ENCODE results near the gene ARV1. TPM values are rescaled to one million over a fixed set of nuclear protein-coding genes. Genes with fewer than 3 reads are reported as not detected.

The ARV1 gene
- total and polyA plus RNA-seq, 2 of the 13 experiments (the other 11 are each of a cell fraction or from before 2014, with no cell fraction given) = 13.0 to 15.2 TPM

- ChIA-PET POLR2A (no interaction called here), CTCF (ENCODE audit: low intra/inter-chr PET ratio, low total read pairs) (no interaction called here)
- Histone ChIP-seq H3K27ac (ENCODE audit: extremely low read length, insufficient read depth, low read length) (no peak overlapping the region), H4K20me1 (ENCODE audit: insufficient read depth, low read length) (no peaks in the 10 kb centered on the region), H2AFZ (ENCODE audit: low read length) (no peak overlapping the region), H3K27me3 (ENCODE audit: control insufficient read depth in 1 of 2, insufficient read depth in 2 of 2, low read length in 2 of 2) (no peaks in the 10 kb centered on the region), H3K4me1 (ENCODE audit: insufficient read depth, low read length) (peaks cover 32% of the 10 kb centered on the region), H3K4me3 (replicated peaks in 1 of 3; ENCODE audit: insufficient read depth in 1 of 3, low read depth in 2 of 3, low read length in 3 of 3) (no peak overlapping the region), H3K79me2 (ENCODE audit: insufficient read depth, low read length) (peaks cover 9% of the 10 kb centered on the region), H3K36me3 (replicated peaks in 1 of 2; ENCODE audit: control insufficient read depth in 1 of 2, insufficient read depth in 2 of 2, low read length in 2 of 2) (peaks cover 0 to 1% of the 10 kb centered on the region in 2 experiments; a peak in 1 of 5 replicates), H3K4me2 (ENCODE audit: low read depth, low read length) (no peak overlapping the region), H3K9ac (ENCODE audit: insufficient read depth, low read depth, low read length) (no peak overlapping the region), H3K9me3 (ENCODE audit: low read length) (no peaks in the 10 kb centered on the region)
- intact Hi-C loops (cut with micrococcal nuclease; ENCODE audit: unreplicated experiment) (loop anchor here (10.0 kb wide), 1 partner anchor 258 kb away; the partner anchor contains the start of gene AGT), in situ Hi-C loops (cut with HindIII; ENCODE audit: extremely low pct_ligation_motif_present, low pct_unique_long_range_greater_than_20kb) (no loop called here)
- no TSS peak for BruUV-seq (replicated peaks)
- no peak for FAIRE-seq
- WGBS (ENCODE audit: low lambda C conversion rate) = 50% methylated on average over 1 of the region's 1 CpG
- peak; percentile 25 for DNase-seq (ENCODE audit: low spot score)
- ATAC-seq = no peak
- TF ChIP-seq E2F1 (CRISPR knock-in tag; IDR thresholded peaks at IDR 0.05) (no peak), ZNF331 (CRISPR knock-in tag; IDR thresholded peaks at IDR 0.05) (no peak), ZNF782 (CRISPR knock-in tag; IDR thresholded peaks at IDR 0.05; ENCODE audit: borderline replicate concordance) (no peak), PLSCR1 (CRISPR knock-in tag; IDR thresholded peaks at IDR 0.05; ENCODE audit: borderline replicate concordance) (no peak), NFE2 (CRISPR knock-in tag; IDR thresholded peaks at IDR 0.05) (no peak), AGO2 (optimal IDR thresholded peaks at IDR 0.05; ENCODE audit: low read depth, low read length) (no peak), ZBTB44 (CRISPR knock-in tag; IDR thresholded peaks at IDR 0.05) (no peak), ZNF407 (CRISPR knock-in tag; IDR thresholded peaks at IDR 0.05; ENCODE audit: not compliant biosample characterization) (no peak), HES4 (CRISPR knock-in tag; IDR thresholded peaks at IDR 0.05; ENCODE audit: borderline replicate concordance) (no peak), FOXK1 (CRISPR knock-in tag; IDR thresholded peaks at IDR 0.05; ENCODE audit: borderline replicate concordance, low read depth) (no peak), LCORL (IDR thresholded peaks at IDR 0.05) (no peak), LCORL (CRISPR knock-in tag; IDR thresholded peaks at IDR 0.05) (no peak), NR0B2 (CRISPR knock-in tag; IDR thresholded peaks at IDR 0.05) (no peak)
These were observed 6.0 kb upstream of the ARV1 start for GRCh38 chr1:230972855-230973271.

Measured in HepG2 (cell line).